OCI-LY7 (cell line): Measurements from ENCODE around the gene KNSTRN. TPM values are rescaled to one million over a fixed set of nuclear protein-coding genes. Genes with fewer than 3 reads are reported as not detected.

ENCODE experiments used
- BruUV-seq: library from RNA; stranded (reverse); fragments of 400-500 nt; replicated peaks from 2 replicates; lab custom pipeline; 2021; lab: Mats Ljungman, UMichigan
- CTCF ChIA-PET: fragments of 300-600 bp; sonication (Branson Sonifier 250); formaldehyde crosslinking; loops from one replicate; lab custom pipeline; 2022; ENCODE audit warnings: antibody characterized with exemption; ENCODE audit not compliant: unreplicated experiment; lab: Charles Lee
- POLR2A ChIA-PET: fragments of 300-600 bp; sonication (Branson Sonifier 250); formaldehyde crosslinking; loops from one replicate; lab custom pipeline; 2022; ENCODE audit warnings: antibody characterized with exemption; lab: Charles Lee
- DNase-seq: peaks from one replicate; pipeline ENCODE4 v3.0.0-alpha.2; 2015; ENCODE audit warnings: low spot score
- H2AFZ ChIP-seq: fragments of 200-600 bp; sonication (generic), shearing (Covaris generic); 2 replicates; pipeline ENCODE4 v1.6.1; 2014; ENCODE audit warnings: mild to moderate bottlenecking, antibody characterized with exemption, low read length, moderate library complexity
- H3K27ac ChIP-seq: fragments of 200-600 bp; sonication (generic); 2 replicates; pipeline ENCODE4 v1.5.1; 2014; ENCODE audit warnings: mixed run types, low read depth, mild to moderate bottlenecking, moderate library complexity, low read length, inconsistent platforms; ENCODE audit not compliant: poor library complexity, severe bottlenecking
- H3K36me3 ChIP-seq: fragments of 200-600 bp; sonication (generic); 2 replicates; pipeline ENCODE4 v1.6.1; 2014; ENCODE audit warnings: mild to moderate bottlenecking, antibody characterized with exemption, low read length, moderate library complexity, mixed read lengths; ENCODE audit not compliant: insufficient read depth
- H3K4me1 ChIP-seq: fragments of 200-600 bp; sonication (generic); 2 replicates; pipeline ENCODE4 v1.5.1; 2014; ENCODE audit warnings: mild to moderate bottlenecking, low read length; ENCODE audit not compliant: insufficient read depth, poor library complexity, severe bottlenecking
- H3K4me2 ChIP-seq: fragments of 200-600 bp; sonication (generic); 2 replicates; pipeline ENCODE4 v1.6.1; 2014; ENCODE audit warnings: mild to moderate bottlenecking, low read length
- H3K4me3 ChIP-seq: fragments of 200-600 bp; sonication (generic); 2 replicates; pipeline ENCODE4 v1.5.1; 2014; ENCODE audit warnings: mild to moderate bottlenecking, low read depth, low read length; ENCODE audit not compliant: poor library complexity, severe bottlenecking
- H3K79me2 ChIP-seq: fragments of 200-600 bp; sonication (generic); 2 replicates; pipeline ENCODE4 v1.6.1; 2016; ENCODE audit warnings: low read depth, mild to moderate bottlenecking, low read length, moderate library complexity, mixed read lengths; ENCODE audit not compliant: insufficient read depth
- H3K9me2 ChIP-seq: fragments of 200-600 bp; sonication (generic); 2 replicates; pipeline ENCODE4 v1.6.1; 2016; ENCODE audit warnings: mild to moderate bottlenecking, low read length, mixed read lengths; ENCODE audit not compliant: insufficient read depth
- H3K9me3 ChIP-seq: fragments of 200-600 bp; sonication (generic); 2 replicates; pipeline ENCODE4 v1.6.1; 2014; ENCODE audit warnings: mild to moderate bottlenecking, mixed run types, low read length, mixed read lengths
- H4K20me1 ChIP-seq: fragments of 200-600 bp; sonication (generic); 2 replicates; pipeline ENCODE4 v1.6.1; 2014; ENCODE audit warnings: mild to moderate bottlenecking, antibody characterized with exemption, low read length, moderate library complexity, mixed read lengths; ENCODE audit not compliant: insufficient read depth
- CTCF ChIP-seq: fragments of 200-600 bp; sonication (generic); conservative IDR thresholded peaks from 2 replicates; pipeline ENCODE4 v1.5.1; 2014; ENCODE audit warnings: mild to moderate bottlenecking, antibody characterized with exemption, low read length, moderate library complexity, mixed read lengths
- EZH2phosphoT487 ChIP-seq: fragments of 200-600 bp; sonication (generic); IDR thresholded peaks from 2 replicates; pipeline ENCODE4 v1.6.1; 2018; ENCODE audit warnings: low read depth, borderline replicate concordance, mild to moderate bottlenecking, mixed run types, antibody characterized with exemption, low read length, moderate library complexity, mixed read lengths
- intact Hi-C: fragments of 100-400 bp; cut with micrococcal nuclease; formaldehyde crosslinking; loops from one replicate; pipeline ENCODE4 v1.10.0; 2022; ENCODE audit not compliant: unreplicated experiment
- total RNA-seq, 2 experiments: library from RNA; depleted of rRNA in 1 of 2; stranded (reverse); fragments of >200 nt in 1 of 2; shearing (Covaris generic) in 1 of 2; gene quantifications; 2 replicates each; pipeline ENCODE4 v1.2.3, GENCODE V29; 2014 to 2022

The KNSTRN gene
- total RNA-seq, 2 experiments from 2014 or later = 89.6 to 106 TPM

- Histone ChIP-seq H3K9me3 (no peaks in the 10 kb centered on the region), H3K4me3 (no peak overlapping the region), H3K36me3 (no peaks in the 10 kb centered on the region), H4K20me1 (no peaks in the 10 kb centered on the region), H3K4me2 (no peak overlapping the region), H3K27ac (no peak overlapping the region), H3K9me2 (no peaks in the 10 kb centered on the region), H3K79me2 (no peaks in the 10 kb centered on the region), H2AFZ (no peak overlapping the region), H3K4me1 (peaks cover 12% of the 10 kb centered on the region)
- no peak for TF ChIP-seq EZH2phosphoT487
- no peak for TF ChIP-seq CTCF
- ChIA-PET CTCF (interaction anchor here (0.5 kb wide), 1 partner anchor 370 kb away, joined by 3 read pairs; no protein-coding TSS in a partner anchor), POLR2A (no interaction called here)
- no TSS peak for BruUV-seq
- DNase-seq = no peak
- intact Hi-C loops = no loop called here
These were observed 53.2 kb downstream of the KNSTRN start for GRCh38 chr15:40435710-40436089.

- Histone ChIP-seq H3K9me2 (no peaks in the 10 kb centered on the region), H3K4me1 (peaks cover 12% of the 10 kb centered on the region), H2AFZ (no peak overlapping the region), H3K79me2 (no peaks in the 10 kb centered on the region), H3K9me3 (no peaks in the 10 kb centered on the region), H4K20me1 (no peaks in the 10 kb centered on the region), H3K36me3 (no peaks in the 10 kb centered on the region), H3K27ac (no peak overlapping the region), H3K4me2 (peak overlapping the region; percentile 35; the same call in 1 of the 2 replicates), H3K4me3 (no peak overlapping the region)
- no TSS peak for BruUV-seq
- TF ChIP-seq CTCF = no peak
- TF ChIP-seq EZH2phosphoT487 = no peak
- ChIA-PET CTCF (interaction anchor here (0.5 kb wide), 1 partner anchor 371 kb away, joined by 3 read pairs; no protein-coding TSS in a partner anchor), POLR2A (interaction anchor here (0.6 kb wide), 1 partner anchor 61 kb away, joined by 5 read pairs; no protein-coding TSS in a partner anchor)
- DNase-seq = no peak
- intact Hi-C loops = no loop called here
These were observed 53.8 kb downstream of the KNSTRN start for GRCh38 chr15:40436116-40436891.
